Measurements from ENCODE around the gene CFAP46.

DNA sequence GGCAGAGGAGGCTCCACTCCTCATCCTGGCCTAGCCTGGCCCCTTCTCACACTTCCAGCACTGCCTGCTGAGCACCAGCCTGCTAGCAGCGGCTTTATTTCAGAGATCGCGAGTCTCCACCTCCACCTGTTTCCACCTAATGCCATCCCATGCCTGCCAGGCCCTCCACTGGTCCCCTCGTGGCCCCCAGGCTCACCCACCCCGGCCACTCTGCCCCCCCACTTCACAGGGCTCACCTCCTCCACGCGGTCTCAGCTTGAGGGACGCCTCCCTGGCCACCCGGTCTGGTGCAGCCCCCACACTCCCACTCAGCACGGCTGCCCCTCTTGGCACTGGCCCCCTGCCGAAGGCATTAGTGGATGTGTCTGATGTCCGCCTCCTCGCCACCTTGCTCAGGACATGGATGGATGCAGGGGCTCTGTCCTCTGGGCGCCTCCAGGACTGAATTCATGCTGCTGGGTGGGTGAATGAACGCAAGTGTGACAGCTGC lies 152.7 kb downstream of the CFAP46 start:
- TF ChIP-seq ZFP30 (CRISPR knock-in tag; IDR thresholded peaks at IDR 0.05): no peak
- no peak for TF ChIP-seq TOX (CRISPR knock-in tag; IDR thresholded peaks at IDR 0.05; ENCODE audit: borderline replicate concordance)
- no peak for TF ChIP-seq ZFP3 (CRISPR knock-in tag; IDR thresholded peaks at IDR 0.05)
- TF ChIP-seq ZNF70 (CRISPR knock-in tag; IDR thresholded peaks at IDR 0.05): no peak

Data from SK-N-SH treated with all-trans-retinoic acid at 6 μM for 48 hours (cell line).